MM.1S (cell line): ENCODE measurements around the gene MUC3A.
"Not testable (repeated sequence)": the region's sequence is repeated elsewhere in the genome, so short reads cannot be mapped to it uniquely, and the experiment has no call there.

Source experiments
- DNase-seq: peaks from one replicate; pipeline ENCODE4 v3.0.0-alpha.2; 2015
- H2AFZ ChIP-seq: fragments of 300-600 bp; sonication (generic); 2 replicates; pipeline ENCODE4 v1.6.0; 2016; ENCODE audit warnings: antibody characterized with exemption, low read length
- H3F3A ChIP-seq: fragments of 300-600 bp; sonication (generic); 2 replicates; pipeline ENCODE4 v1.6.1; 2016; ENCODE audit warnings: mild to moderate bottlenecking, antibody characterized with exemption, low read length, moderate library complexity, mixed read lengths; ENCODE audit not compliant: insufficient read depth
- H3K27ac ChIP-seq: fragments of 300-600 bp; sonication (generic); 2 replicates; pipeline ENCODE4 v1.5.1; 2016; ENCODE audit warnings: mild to moderate bottlenecking, low read length
- H3K27me3 ChIP-seq: fragments of 300-600 bp; sonication (generic); replicated peaks from 2 replicates; pipeline ENCODE4 v1.6.0; 2016; ENCODE audit warnings: low read length; ENCODE audit not compliant: insufficient read depth
- H3K36me3 ChIP-seq: fragments of 300-600 bp; sonication (generic); replicated peaks from 2 replicates; pipeline ENCODE4 v1.6.1; 2016; ENCODE audit warnings: mild to moderate bottlenecking, low read length, mixed read lengths; ENCODE audit not compliant: insufficient read depth
- H3K4me1 ChIP-seq: fragments of 300-600 bp; sonication (generic); 2 replicates; pipeline ENCODE4 v1.6.1; 2016; ENCODE audit warnings: low read length, mixed read lengths
- H3K4me2 ChIP-seq: fragments of 300-600 bp; sonication (generic); 2 replicates; pipeline ENCODE4 v1.6.0; 2016; ENCODE audit warnings: low read depth, low read length
- H3K4me3 ChIP-seq: fragments of 300-600 bp; sonication (generic); 2 replicates; pipeline ENCODE4 v1.5.1; 2016; ENCODE audit warnings: low read length, mixed read lengths
- H3K79me2 ChIP-seq: fragments of 300-600 bp; sonication (generic); 2 replicates; pipeline ENCODE4 v1.6.1; 2016; ENCODE audit warnings: mixed run types, low read length, mixed read lengths
- H3K9ac ChIP-seq: fragments of 300-600 bp; sonication (generic); 2 replicates; pipeline ENCODE4 v1.6.1; 2016; ENCODE audit warnings: low read length, mixed read lengths
- H3K9me2 ChIP-seq: fragments of 300-600 bp; sonication (generic); replicated peaks from 2 replicates; pipeline ENCODE4 v1.6.1; 2016; ENCODE audit warnings: mild to moderate bottlenecking, low read length, mixed read lengths; ENCODE audit not compliant: insufficient read depth
- H3K9me3 ChIP-seq: fragments of 300-600 bp; sonication (generic); replicated peaks from 2 replicates; pipeline ENCODE4 v1.6.1; 2016; ENCODE audit warnings: mild to moderate bottlenecking, low read length, mixed read lengths; ENCODE audit not compliant: insufficient read depth
- H4K20me1 ChIP-seq: fragments of 300-600 bp; sonication (generic); 2 replicates; pipeline ENCODE4 v1.6.1; 2016; ENCODE audit warnings: mild to moderate bottlenecking, low read length, moderate library complexity, mixed read lengths; ENCODE audit not compliant: insufficient read depth
- EZH2 ChIP-seq: fragments of 300-600 bp; sonication (generic); optimal IDR thresholded peaks from 2 replicates; pipeline ENCODE3; 2017; ENCODE audit warnings: low read depth, mild to moderate bottlenecking, antibody characterized with exemption, low read length, mixed read lengths
- EZH2phosphoT487 ChIP-seq: fragments of 300-600 bp; sonication (generic); IDR thresholded peaks from 2 replicates; pipeline ENCODE4 v1.6.1; 2018; ENCODE audit warnings: antibody characterized with exemption, low read length

MUC3A gene

DNA sequence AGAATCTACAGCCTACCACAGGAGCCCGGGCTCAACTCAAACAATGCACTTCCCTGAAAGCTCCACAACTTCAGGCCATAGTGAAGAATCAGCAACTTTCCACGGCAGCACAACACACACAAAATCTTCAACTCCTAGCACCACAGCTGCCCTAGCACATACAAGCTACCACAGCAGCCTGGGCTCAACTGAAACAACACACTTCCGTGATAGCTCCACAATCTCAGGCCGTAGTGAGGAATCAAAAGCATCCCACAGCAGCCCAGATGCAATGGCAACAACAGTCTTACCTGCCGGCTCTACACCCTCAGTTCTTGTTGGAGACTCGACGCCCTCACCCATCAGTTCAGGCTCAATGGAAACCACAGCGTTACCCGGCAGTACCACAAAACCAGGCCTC, 42.3 kb downstream of the MUC3A start:
- Histone ChIP-seq H3K36me3 (no peaks in the 10 kb centered on the region), H3K4me3 (no peak overlapping the region), H3K4me1 (no peaks in the 10 kb centered on the region), H3K9ac (no peak overlapping the region), H3K9me2 (no peaks in the 10 kb centered on the region), H4K20me1 (no peaks in the 10 kb centered on the region), H3K4me2 (no peak overlapping the region), H2AFZ (no peak overlapping the region), H3K9me3 (no peaks in the 10 kb centered on the region), H3K27me3 (peaks cover 31% of the 10 kb centered on the region), H3F3A (no peaks in the 10 kb centered on the region), H3K27ac (no peak overlapping the region), H3K79me2 (no peaks in the 10 kb centered on the region)
- TF ChIP-seq EZH2 (no peak), EZH2phosphoT487 (no peak)
- DNase-seq, result no peak

DNA sequence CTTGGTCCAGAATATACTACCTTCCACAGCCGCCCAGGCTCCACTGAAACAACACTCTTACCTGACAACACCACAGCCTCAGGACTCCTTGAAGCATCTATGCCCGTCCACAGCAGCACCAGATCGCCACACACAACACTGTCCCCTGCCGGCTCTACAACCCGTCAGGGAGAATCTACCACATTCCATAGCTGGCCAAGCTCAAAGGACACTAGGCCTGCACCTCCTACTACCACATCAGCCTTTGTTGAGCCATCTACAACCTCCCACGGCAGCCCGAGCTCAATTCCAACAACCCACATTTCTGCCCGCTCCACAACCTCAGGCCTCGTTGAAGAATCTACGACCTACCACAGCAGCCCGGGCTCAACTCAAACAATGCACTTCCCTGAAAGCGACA, 42.9 kb downstream of the MUC3A start:
- not testable (repeated sequence) for H3K4me3 ChIP-seq, H3K9ac ChIP-seq, H3K4me2 ChIP-seq, H2AFZ ChIP-seq, H3F3A ChIP-seq, H3K9me2 ChIP-seq, H3K9me3 ChIP-seq, H3K79me2 ChIP-seq, H4K20me1 ChIP-seq, H3K4me1 ChIP-seq, H3K36me3 ChIP-seq, DNase-seq, H3K27ac ChIP-seq
- peaks cover 28% of the 10 kb centered on the region for H3K27me3 ChIP-seq

DNA sequence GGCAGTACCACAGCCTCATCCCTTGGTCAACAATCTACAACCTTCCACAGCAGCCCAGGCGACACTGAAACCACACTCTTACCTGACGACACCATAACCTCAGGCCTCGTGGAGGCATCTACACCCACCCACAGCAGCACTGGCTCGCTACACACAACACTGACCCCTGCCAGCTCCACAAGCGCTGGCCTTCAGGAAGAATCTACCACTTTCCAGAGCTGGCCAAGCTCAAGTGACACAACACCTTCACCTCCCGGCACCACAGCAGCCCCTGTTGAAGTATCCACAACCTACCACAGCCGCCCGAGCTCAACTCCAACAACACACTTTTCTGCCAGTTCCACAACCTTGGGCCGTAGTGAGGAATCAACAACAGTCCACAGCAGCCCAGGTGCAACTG, 45.3 kb downstream of the MUC3A start:
- not testable (repeated sequence) for H3K9me3 ChIP-seq, DNase-seq, H3K9ac ChIP-seq, H4K20me1 ChIP-seq, H3K27ac ChIP-seq, H3K4me1 ChIP-seq, H3K4me3 ChIP-seq, H3K9me2 ChIP-seq, H3K4me2 ChIP-seq, H3F3A ChIP-seq, H3K36me3 ChIP-seq, H2AFZ ChIP-seq, H3K79me2 ChIP-seq
- H3K27me3 ChIP-seq, result peaks cover 28% of the 10 kb centered on the region

DNA sequence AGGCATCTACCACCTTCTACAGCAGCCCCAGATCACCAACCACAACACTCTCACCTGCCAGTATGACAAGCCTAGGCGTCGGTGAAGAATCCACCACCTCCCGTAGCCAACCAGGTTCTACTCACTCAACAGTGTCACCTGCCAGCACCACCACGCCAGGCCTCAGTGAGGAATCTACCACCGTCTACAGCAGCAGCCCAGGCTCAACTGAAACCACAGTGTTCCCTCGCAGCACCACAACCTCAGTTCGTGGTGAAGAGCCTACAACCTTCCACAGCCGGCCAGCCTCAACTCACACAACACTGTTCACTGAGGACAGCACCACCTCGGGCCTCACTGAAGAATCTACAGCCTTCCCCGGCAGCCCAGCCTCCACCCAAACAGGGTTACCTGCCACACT, 49.2 kb downstream of the MUC3A start:
- not testable (repeated sequence) for H3K27ac ChIP-seq, H3K9ac ChIP-seq, H3K27me3 ChIP-seq, DNase-seq, H3K79me2 ChIP-seq, H3F3A ChIP-seq, H2AFZ ChIP-seq, H3K9me2 ChIP-seq, H3K4me1 ChIP-seq, H4K20me1 ChIP-seq, H3K9me3 ChIP-seq, H3K36me3 ChIP-seq, H3K4me2 ChIP-seq, H3K4me3 ChIP-seq

DNA sequence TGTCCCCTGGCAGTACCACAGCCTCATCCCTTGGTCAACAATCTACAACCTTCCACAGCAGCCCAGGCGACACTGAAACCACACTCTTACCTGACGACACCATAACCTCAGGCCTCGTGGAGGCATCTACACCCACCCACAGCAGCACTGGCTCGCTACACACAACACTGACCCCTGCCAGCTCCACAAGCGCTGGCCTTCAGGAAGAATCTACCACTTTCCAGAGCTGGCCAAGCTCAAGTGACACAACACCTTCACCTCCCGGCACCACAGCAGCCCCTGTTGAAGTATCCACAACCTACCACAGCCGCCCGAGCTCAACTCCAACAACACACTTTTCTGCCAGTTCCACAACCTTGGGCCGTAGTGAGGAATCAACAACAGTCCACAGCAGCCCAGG, 50.0 kb downstream of the MUC3A start:
- H3K36me3 ChIP-seq, H3F3A ChIP-seq, H2AFZ ChIP-seq, H3K79me2 ChIP-seq, H3K4me2 ChIP-seq, H3K4me3 ChIP-seq, H3K27ac ChIP-seq, H3K27me3 ChIP-seq, H3K9ac ChIP-seq, H3K4me1 ChIP-seq, H3K9me2 ChIP-seq, H3K9me3 ChIP-seq, DNase-seq, H4K20me1 ChIP-seq: not testable (repeated sequence)

DNA sequence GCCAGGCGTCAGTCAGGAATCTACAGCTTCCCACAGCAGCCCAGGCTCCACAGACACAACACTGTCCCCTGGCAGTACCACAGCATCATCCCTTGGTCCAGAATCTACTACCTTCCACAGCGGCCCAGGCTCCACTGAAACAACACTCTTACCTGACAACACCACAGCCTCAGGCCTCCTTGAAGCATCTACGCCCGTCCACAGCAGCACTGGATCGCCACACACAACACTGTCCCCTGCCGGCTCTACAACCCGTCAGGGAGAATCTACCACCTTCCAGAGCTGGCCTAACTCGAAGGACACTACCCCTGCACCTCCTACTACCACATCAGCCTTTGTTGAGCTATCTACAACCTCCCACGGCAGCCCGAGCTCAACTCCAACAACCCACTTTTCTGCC, 50.7 kb downstream of the MUC3A start:
- H3K4me1 ChIP-seq, H3K9me3 ChIP-seq, H3K9ac ChIP-seq, DNase-seq, H3K36me3 ChIP-seq, H3K79me2 ChIP-seq, H3K9me2 ChIP-seq, H3K4me3 ChIP-seq, H3K27ac ChIP-seq, H3F3A ChIP-seq, H3K4me2 ChIP-seq, H2AFZ ChIP-seq, H4K20me1 ChIP-seq: not testable (repeated sequence)
- peaks cover 11% of the 10 kb centered on the region for H3K27me3 ChIP-seq

DNA sequence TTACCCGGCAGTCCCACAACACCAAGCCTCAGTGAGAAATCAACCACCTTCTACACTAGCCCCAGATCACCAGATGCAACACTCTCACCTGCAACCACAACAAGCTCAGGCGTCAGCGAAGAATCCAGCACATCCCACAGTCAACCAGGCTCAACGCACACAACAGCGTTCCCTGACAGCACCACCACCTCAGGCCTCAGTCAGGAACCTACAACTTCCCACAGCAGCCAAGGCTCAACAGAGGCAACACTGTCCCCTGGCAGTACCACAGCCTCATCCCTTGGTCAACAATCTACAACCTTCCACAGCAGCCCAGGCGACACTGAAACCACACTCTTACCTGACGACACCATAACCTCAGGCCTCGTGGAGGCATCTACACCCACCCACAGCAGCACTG, 53.0 kb downstream of the MUC3A start:
- H3K27me3 ChIP-seq, result peaks cover 34% of the 10 kb centered on the region
- H3K4me2 ChIP-seq, H4K20me1 ChIP-seq: not testable (repeated sequence)

DNA sequence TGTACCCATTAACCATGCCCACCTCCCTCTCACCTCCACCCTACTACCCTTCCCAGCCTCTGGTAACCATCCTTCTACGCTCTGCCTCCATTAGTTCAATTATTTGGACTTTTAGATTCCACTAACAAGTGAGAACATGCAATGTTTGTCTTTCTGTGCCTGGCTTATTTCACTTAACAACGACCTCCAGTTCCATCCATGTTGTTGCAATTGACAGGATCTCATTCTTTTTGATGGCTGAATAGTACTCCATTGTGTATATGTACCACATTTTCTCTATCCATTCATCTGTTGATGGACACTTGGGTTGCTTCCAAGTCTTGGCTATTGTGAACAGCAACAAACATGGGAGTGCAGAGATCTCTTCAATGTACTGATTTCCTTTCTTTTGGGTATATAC, 58.0 kb downstream of the MUC3A start:
- not testable (repeated sequence) for H3K9me2 ChIP-seq, H2AFZ ChIP-seq, H3K4me1 ChIP-seq, H3K27ac ChIP-seq, H3K36me3 ChIP-seq, H4K20me1 ChIP-seq, H3K4me3 ChIP-seq, H3K79me2 ChIP-seq, H3K9me3 ChIP-seq, H3F3A ChIP-seq, H3K9ac ChIP-seq, DNase-seq, H3K4me2 ChIP-seq
- H3K27me3 ChIP-seq, result peaks cover 75% of the 10 kb centered on the region

More for the DNA sequence above, 53.0 kb downstream of the MUC3A start:
- H3F3A ChIP-seq, H3K9ac ChIP-seq, H3K9me2 ChIP-seq, H3K36me3 ChIP-seq, DNase-seq, H3K4me3 ChIP-seq, H3K9me3 ChIP-seq, H3K27ac ChIP-seq, H3K79me2 ChIP-seq, H2AFZ ChIP-seq, H3K4me1 ChIP-seq: not testable (repeated sequence)
